H54 (cell line): ENCODE results near the gene C1QTNF9.
A peak's percentile ranks its signal among the peaks of the same experiment; 100 is the strongest.
"Not testable (repeated sequence)": the region's sequence is repeated elsewhere in the genome, so short reads cannot be mapped to it uniquely, and the experiment has no call there.

Source experiments
- DNase-seq: peaks from one replicate; pipeline ENCODE4 v3.0.0; 2011; ENCODE audit warnings: low spot score, mixed read lengths; ENCODE audit not compliant: insufficient read length
- FAIRE-seq: peaks from 3 replicates; lab custom pipeline; 2011; peaks lifted over from hg19 to GRCh38; lab: Jason Lieb, UNC
- POLR2A ChIP-seq: IDR thresholded peaks from 2 replicates; pipeline ENCODE4 v1.6.1; 2011; ENCODE audit warnings: low read depth, mild to moderate bottlenecking, low read length

C1QTNF9 gene

DNA sequence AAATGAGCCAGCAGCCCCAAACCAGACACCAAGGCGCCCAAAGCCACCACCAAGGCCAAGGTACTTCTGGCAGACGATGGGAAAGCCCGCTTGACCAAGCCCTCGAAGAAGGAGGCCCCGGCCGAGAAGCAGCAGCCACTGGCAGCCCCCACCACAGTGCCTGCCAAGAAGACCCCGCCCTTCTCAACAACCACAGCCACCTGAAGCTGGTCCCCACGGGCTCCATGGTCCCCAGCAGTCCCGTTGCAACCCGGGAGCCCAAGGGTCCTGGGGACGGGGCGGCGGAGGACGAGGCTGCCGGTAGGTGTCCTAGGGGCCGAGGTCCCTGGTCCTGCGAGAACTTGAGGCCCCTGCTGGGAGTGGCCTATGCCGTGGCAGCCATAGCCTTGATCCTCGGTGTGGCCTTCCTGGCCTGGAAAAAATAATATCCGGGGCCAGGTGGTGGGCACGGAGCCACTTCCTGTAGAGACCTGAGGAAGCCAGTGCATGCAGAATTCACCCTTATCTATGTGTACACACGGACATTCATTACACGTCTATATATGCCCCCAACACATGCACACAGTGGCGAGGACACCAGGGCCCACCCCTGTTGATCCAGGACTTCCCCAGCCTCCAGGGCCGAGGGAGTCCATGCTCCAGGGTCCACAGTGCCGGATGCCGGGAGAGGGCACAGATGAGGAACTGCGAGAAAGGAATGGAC is 13.8 kb downstream of the C1QTNF9 start:
- FAIRE-seq (no peak), DNase-seq (no peak)
- no peak for TF ChIP-seq POLR2A

DNA sequence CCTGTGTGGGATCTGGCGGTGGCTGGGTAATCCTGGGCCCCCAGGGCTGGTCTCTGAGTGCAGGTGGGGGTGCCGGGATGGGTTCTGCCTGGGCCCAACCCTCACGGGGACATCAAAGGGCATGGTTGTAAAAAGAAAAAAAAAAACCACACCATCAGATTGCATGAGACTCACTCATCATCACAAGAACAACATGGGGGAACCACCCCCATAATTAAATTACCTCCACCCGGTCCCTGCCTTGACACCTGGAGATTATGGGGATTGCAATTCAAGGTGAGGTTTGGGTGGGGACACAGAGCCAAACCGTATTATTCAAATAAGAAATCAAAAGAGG is 14.3 kb downstream of the C1QTNF9 start:
- DNase-seq (no peak), FAIRE-seq (no peak)
- TF ChIP-seq POLR2A: no peak

DNA sequence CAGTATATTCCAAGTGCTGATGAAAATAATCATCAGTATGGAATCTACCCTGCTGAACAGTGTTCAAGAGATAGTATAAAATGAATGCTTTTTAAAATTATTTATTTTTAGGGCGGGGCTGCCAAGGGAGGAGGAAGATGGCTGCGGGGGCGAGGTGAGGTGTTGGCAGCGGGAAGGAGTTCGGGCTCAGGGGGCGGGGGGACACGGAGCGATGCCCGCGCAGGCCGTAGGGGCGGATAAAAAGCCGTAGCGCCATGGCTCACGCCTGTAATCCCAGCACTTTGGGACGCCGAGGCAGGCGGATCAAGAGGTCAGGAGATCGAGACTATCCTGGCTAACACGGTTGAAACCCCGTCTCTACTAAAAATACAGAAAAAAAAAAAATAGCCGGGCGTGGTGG is 18.2 kb downstream of the C1QTNF9 start:
- not testable (repeated sequence) for DNase-seq, FAIRE-seq

DNA sequence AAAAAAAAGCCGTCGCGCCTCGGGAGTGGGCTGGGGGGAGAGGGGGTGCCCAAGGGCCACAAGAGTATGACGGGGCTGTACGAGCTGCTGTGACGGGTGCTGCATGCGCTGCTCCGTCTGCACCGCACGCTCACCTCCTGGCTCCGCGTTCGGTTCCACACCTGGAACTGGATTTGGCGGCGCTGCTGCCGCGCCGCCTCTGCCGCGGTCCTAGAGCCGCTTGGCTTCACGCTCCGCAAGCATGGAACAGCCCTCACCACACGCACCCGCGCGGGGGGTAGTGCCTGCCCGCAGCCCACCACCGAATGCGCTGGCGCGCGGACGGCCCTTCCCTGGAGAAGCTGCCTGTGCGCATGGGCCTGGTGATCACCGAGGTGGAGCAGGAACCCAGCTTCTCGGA is 18.8 kb downstream of the C1QTNF9 start:
- DNase-seq (no peak), FAIRE-seq (no peak)
- TF ChIP-seq POLR2A: no peak

DNA sequence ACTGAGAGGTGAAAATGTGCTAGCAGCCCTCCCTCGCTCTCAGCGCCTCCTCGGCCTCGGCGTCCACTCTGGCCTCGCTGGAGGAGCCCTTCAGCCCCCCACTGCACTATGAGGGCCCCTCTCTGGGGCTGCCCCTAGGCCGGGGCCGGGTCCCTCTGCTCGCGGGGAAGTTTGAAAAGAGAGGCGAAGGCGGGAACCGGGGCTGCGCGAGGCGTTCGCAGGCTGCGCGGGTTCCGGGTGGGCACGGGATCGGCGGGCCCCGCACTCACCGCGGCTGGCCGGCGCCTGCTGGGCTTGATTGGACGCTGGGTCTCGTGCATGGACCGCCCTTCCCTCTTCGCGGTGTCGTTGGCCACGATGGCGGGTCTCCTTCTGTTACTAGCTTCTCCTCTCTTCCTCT is 29.3 kb downstream of the C1QTNF9 start:
- no peak for DNase-seq
- FAIRE-seq: no peak
- TF ChIP-seq POLR2A: no peak

DNA sequence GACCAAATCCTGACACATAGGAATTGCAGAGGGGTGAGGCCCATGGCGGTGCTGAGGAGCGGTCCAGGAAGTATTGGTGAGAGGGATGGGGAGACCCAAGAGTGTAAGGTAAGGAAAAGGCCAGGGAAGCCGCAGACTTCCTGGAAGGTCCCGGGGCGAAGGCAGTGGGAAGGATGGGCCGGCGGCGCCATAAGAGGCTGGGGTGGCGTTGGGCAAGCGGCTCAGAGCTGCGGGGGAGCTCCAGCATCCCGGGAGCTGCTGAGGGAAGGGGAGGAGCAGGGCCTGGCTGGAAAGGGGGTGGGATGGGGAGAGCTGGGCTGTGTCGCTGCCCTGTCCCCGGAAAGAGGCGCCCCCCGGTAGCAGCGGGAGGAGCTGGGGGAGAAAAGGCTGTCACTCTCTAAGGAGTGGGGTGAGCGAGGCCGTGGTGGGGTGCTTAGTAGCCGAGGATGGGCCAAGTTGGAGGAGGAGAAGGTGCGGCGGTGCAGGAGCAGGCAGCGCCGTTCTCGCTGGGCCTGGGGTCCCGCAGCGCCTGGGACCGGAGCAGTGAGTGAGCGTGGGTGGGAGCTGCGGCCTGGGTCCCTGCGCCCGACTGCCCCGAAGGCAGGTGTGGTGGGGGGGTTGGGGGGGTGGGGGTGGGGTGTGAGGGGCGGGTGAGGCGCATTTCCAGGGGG is 30.7 kb downstream of the C1QTNF9 start:
- TF ChIP-seq POLR2A: no peak
- FAIRE-seq (no peak), DNase-seq (no peak)

DNA sequence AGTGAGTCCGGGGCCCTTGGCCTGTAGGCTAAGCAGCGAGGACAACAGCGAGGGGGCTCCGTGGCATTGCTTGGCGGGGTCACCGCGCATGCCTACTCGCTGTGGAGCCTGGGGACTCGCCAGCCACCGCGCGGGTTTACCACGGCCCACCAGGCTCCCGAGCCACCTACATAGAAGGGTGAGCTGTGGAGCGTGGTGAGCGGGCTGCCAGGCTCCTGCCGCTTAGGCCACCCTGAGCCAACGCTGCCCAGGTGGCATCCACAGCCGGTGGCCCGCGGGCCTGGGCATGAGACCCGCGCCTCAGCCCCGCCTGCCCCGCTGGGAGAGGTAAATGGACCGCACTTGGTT is 31.2 kb downstream of the C1QTNF9 start:
- TF ChIP-seq POLR2A: no peak
- FAIRE-seq: no peak
- DNase-seq: no peak

DNA sequence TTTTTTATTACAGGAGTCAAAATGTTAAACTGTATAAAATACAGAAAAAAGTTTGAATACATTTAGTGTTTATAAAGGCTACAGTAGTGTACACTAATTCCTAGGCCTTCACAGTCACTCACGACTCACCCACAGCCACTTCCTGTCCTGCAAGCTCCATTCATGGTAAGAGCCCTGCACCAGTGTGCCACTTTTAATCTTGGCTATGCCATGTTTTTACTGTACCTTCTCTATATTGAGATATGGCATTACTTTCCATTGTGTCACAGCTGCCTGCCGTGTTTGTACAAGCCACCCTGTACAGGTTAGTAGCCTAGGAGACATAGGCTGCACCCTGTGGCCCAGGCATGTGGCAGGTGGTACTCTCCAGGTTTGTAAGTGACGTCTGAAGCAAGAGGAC is 32.1 kb downstream of the C1QTNF9 start:
- DNase-seq (peak; percentile 9), FAIRE-seq (no peak)
- TF ChIP-seq POLR2A: no peak

DNA sequence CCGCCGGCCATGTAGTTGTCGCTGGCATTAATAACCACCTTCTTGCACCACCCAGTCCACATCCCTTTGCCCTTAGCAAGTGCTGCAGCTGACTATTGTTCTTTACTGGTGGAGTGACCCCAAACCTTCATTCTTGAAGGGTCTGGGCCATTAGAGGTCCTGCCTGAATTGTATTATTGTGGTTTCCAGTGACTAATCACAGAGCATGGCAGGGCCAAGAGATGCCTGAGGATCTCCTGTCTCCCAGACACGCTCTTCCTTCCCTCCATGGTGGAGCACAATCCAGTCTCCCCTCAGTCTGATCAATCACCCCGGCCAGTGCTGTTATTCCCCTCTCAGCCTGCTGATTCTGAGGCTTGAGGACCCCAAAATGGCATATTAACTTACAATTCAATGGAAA is 39.0 kb downstream of the C1QTNF9 start:
- DNase-seq (no peak), FAIRE-seq (no peak)
- TF ChIP-seq POLR2A: no peak

DNA sequence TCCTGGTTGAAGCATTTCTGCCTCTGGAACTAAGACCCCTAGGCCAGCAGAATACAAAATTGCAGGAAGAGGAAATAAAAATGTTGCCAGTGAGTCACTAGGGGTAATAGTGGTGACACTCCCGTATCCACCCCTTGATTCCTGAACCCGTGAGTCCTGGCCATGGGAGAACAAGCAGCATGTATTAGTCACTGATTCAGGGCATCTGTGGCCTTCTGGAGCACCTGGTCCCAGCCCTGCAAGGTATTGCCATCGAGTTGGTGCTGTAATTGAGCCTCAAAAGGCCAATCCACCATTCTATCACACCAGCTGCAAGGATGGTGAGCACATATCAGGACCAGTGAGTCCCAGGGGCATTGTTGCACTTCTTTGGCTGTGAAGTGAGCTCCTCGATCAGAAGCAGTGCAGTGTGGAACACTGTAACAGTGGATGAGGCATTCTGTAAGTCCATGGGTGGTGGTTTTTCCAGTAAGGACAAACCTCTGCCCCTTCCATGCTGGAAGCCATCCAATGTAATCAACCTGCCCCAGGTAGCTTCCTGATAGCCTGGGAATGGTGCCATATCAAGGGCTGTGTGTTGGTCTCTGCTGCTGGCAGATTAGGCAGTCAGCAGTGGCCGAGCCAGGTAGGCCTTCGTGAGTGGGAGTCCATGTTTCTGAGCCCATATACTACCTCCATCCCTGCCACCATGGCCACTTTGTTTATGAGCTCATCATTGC is 39.6 kb downstream of the C1QTNF9 start:
- no peak for FAIRE-seq
- no peak for TF ChIP-seq POLR2A
- DNase-seq: no peak

DNA sequence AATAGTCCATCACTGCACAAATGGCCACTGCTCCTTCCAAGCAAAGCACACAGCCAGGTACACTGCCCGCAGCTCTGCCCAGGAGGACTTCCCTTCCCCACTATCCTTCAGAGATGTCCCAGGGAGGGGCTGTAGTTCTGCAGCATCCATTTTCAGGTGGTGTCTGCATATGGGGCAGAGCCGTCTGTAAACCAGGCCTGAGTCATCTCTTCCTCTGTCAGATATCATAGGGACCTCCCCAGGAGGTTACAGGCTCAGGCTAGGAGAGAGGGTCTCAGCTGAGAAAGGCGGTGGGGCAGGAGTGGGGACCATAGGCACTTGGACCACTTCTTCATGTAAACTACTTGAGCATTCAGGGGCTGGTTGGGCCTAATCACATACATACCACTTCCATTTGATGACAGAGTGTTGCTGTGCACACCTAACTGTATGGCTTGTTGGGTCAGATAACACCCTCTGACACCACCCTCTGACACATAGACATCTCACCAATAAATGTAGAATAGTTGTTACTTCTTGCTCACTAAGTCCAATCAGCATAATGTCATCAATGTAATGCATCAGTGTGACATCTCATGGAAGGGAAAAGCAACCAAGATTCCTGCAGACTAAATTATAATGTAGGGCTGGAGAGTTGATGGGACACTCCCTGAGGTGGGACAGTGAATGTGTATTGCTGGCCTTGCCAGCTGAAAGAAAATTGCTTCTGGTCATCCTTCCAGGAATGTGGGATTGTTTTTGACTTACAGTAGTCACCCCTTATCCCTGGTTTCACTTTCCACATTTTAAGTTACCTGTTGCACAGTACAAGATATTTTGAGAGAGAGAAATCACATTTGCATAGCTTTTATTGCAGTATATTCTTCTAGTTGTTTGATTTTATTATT is 40.6 kb downstream of the C1QTNF9 start:
- not testable (repeated sequence) for DNase-seq, FAIRE-seq

DNA sequence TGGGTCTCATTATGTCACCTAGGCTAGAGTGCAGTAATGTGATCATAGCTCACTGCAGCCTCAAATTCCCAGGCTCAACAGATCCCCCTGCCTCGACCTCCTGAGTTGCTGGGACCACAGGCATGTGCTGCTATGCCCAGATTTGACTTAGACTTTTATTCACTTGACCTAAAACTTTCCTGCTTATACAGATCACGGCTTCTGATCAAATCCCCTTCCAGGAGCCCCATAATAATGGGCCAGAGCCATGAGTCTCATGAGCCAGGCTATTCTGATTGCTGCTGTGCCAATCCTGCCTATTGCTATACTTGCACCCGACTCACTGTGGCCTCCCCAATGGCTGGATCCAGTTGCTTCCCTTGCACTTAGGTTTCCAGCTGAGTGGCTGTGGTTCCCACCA is 42.0 kb downstream of the C1QTNF9 start:
- TF ChIP-seq POLR2A: no peak
- DNase-seq (no peak), FAIRE-seq (no peak)

DNA sequence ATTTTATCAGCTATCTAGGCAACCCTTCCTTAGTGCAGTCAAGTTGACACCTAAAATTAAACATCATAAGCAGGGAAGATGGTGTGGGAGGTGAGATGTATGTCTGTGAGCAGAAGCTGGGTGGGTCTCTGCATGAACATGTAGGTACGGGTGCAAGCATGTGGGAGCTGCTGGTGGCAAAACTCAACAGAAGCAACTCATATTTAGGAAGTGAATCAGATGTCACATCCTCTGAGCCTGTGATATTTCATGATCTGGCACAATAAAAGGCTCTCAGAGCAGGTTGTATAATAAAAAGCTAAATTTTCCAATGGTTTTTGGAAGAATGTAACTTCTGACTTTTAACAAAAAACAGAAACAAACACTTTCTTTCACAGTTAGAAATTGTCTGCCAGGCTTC is 44.4 kb downstream of the C1QTNF9 start:
- FAIRE-seq: no peak
- DNase-seq: no peak
- TF ChIP-seq POLR2A: no peak

DNA sequence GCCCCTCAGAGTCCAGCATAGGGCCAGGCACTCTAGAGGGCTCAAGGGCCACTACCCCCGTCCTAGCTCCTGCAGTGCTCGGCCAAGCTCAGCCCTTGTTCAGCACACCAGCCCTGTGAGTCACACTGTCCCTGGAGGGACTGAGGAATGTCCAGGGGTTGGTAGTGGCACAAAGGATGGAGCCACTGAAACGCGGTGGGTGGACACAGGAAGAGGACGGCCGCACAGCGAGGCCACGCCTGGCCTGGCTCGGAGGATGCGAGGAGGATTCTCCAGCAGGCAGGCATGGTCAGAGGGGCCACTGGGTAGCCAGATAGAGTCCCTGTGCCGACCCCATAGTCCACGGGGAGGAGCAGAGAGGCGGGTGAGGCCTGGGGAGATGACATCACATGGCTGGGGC is 45.7 kb downstream of the C1QTNF9 start:
- no peak for TF ChIP-seq POLR2A
- no peak for FAIRE-seq

More for the DNA sequence above, 45.7 kb downstream of the C1QTNF9 start:
- DNase-seq: no peak
